GM23248 (cell line): ENCODE results near the gene SAMMSON.

ENCODE experiments used
- EZH2 ChIP-seq: fragments of 200-600 bp; sonication (generic); IDR thresholded peaks from 2 replicates; pipeline ENCODE4 v1.6.1; 2018; ENCODE audit warnings: antibody characterized with exemption, mild to moderate bottlenecking; ENCODE audit not compliant: insufficient read depth, poor library complexity, severe bottlenecking
- EZH2phosphoT487 ChIP-seq: fragments of 200-600 bp; sonication (generic); IDR thresholded peaks from 2 replicates; pipeline ENCODE4 v1.6.1; 2018; ENCODE audit warnings: antibody characterized with exemption, moderate library complexity, mild to moderate bottlenecking, low read depth; ENCODE audit not compliant: insufficient read depth

DNA sequence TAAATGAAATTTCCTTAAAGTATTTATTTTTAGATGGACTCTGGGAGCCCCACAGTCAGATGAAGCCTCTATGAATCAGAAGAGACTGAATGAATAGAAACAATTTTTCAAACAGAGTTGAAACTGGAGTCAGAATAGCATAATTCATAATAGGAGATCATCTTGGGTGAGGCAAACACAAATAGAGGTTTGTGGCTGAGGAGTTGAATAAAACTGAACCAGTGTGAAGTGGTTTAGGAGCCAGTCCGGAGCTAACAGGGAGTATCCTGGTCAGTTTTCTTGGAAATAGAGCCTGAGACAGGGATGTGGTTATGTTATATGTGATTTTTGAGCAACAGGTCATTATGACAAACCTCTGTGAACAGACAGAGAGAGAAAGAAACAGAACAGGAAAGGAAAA, 39.2 kb downstream of the SAMMSON start:
- TF ChIP-seq EZH2 = no peak
- no peak for TF ChIP-seq EZH2phosphoT487
